GM06990 (cell line): ENCODE data around the gene PDGFA.

Experiments
- DNase-seq: peaks from one replicate; pipeline ENCODE4 v3.0.0-alpha.2; 2011; ENCODE audit not compliant: insufficient read length; ENCODE audit errors: extremely low read depth
- H3K27me3 ChIP-seq: replicated peaks from 2 replicates; pipeline ENCODE4 v1.6.0; 2011; ENCODE audit warnings: low read length; ENCODE audit not compliant: control insufficient read depth, insufficient read depth
- H3K36me3 ChIP-seq: 2 replicates; pipeline ENCODE4 v1.5.1; 2011; ENCODE audit warnings: low read length; ENCODE audit not compliant: control insufficient read depth, insufficient read depth
- H3K4me3 ChIP-seq: replicated peaks from 2 replicates; pipeline ENCODE4 v1.5.1; 2011; ENCODE audit warnings: low read depth, mild to moderate bottlenecking, control low read depth, low read length
- TF ChIP-seq, protein P1 (sequence below): IDR thresholded peaks from 2 replicates; pipeline ENCODE4 v1.5.1; 2011; ENCODE audit warnings: low read length, control low read depth, mild to moderate bottlenecking, inconsistent platforms; ENCODE audit not compliant: insufficient read depth, poor library complexity, severe bottlenecking

Gene PDGFA

GRCh38 chr7:504221-505111, 15.2 kb downstream of the PDGFA start:
- H3K27me3 ChIP-seq: no peaks in the 10 kb centered on the region
- H3K36me3 ChIP-seq: peaks cover 18% of the 10 kb centered on the region
- H3K4me3 ChIP-seq: no peak overlapping the region
- no peak for DNase-seq
- TF ChIP-seq, protein P1, sequence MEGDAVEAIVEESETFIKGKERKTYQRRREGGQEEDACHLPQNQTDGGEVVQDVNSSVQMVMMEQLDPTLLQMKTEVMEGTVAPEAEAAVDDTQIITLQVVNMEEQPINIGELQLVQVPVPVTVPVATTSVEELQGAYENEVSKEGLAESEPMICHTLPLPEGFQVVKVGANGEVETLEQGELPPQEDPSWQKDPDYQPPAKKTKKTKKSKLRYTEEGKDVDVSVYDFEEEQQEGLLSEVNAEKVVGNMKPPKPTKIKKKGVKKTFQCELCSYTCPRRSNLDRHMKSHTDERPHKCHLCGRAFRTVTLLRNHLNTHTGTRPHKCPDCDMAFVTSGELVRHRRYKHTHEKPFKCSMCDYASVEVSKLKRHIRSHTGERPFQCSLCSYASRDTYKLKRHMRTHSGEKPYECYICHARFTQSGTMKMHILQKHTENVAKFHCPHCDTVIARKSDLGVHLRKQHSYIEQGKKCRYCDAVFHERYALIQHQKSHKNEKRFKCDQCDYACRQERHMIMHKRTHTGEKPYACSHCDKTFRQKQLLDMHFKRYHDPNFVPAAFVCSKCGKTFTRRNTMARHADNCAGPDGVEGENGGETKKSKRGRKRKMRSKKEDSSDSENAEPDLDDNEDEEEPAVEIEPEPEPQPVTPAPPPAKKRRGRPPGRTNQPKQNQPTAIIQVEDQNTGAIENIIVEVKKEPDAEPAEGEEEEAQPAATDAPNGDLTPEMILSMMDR: no peak

DNA sequence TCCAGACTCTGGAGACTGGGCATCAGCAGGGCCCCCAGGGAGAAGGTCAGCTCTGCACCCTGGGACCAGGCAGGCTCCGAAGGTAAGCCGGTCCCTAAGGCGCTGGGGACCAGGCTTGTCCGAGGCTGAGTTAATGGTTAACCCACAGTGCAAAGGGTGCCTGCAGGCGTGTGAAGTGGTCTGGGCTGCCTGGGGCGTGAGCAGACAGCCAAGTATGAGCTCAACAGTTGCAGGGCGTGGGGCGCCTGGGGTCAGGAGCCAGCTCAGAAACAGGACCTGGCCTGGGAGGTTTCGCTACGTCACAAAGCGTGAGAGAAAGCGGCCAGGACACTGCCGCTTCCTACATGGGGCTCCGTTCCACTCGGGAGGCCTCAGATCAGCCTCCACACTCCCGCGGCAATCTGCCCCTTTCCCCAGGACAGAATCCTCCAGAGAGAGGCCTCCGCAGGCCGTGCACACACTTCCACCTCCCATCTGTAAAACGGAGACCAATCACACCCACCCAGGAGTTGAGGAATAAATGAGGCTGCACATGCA, 16.0 kb downstream of the PDGFA start:
- Histone ChIP-seq H3K27me3 (no peaks in the 10 kb centered on the region), H3K36me3 (peaks cover 21% of the 10 kb centered on the region), H3K4me3 (no peak overlapping the region)
- DNase-seq: no peak
- TF ChIP-seq, protein P1: no peak

- TF ChIP-seq, protein P1: no peak
Measured at GRCh38 chr7:502296-502695, 17.4 kb downstream of the PDGFA start.

DNA sequence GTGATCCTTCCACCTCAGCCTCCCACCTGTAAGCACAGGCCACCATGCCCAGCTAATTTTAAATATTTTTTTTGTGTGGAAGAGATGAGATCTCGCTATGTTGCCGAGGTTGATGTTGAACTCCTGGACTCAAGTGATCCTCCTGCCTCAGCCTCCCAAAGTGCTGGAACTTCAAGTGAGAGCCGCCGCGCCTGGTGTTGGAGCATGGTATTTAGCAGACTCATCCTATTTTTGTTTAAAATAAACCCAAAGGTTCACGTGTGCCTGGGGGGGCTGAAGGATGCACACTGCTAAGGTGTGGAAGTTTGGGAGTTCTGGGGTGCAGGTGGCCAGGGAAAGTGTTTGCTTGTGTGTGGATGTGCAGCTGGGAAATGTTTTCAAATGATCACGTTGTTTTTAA, 18.1 kb downstream of the PDGFA start:
- Histone ChIP-seq H3K4me3 (no peak overlapping the region), H3K36me3 (peaks cover 21% of the 10 kb centered on the region), H3K27me3 (no peaks in the 10 kb centered on the region)
- TF ChIP-seq, protein P1: no peak
- DNase-seq: no peak

More at GRCh38 chr7:502296-502695, 17.4 kb downstream of the PDGFA start:
- H3K27me3 ChIP-seq: no peaks in the 10 kb centered on the region
- no peak overlapping the region for H3K4me3 ChIP-seq
- DNase-seq: no peak
- H3K36me3 ChIP-seq: peaks cover 22% of the 10 kb centered on the region

GRCh38 chr7:500521-501420, 18.9 kb downstream of the PDGFA start:
- Histone ChIP-seq H3K4me3 (no peak overlapping the region), H3K36me3 (peaks cover 18% of the 10 kb centered on the region), H3K27me3 (no peaks in the 10 kb centered on the region)
- TF ChIP-seq, protein P1: no peak
- DNase-seq: no peak
